Effector memory CD4-positive, alpha-beta T cell (primary cell): Measurements from ENCODE around the gene FBLN2.

Experiments used
- DNase-seq, 3 donors: peaks; one replicate each; pipeline ENCODE4 v3.0.0-alpha.2; 2020
- H3K27ac ChIP-seq: 2 replicates; pipeline ENCODE4 v1.7.0; 2013; ENCODE audit warnings: mild to moderate bottlenecking, low read length, moderate library complexity; ENCODE audit not compliant: insufficient read depth, poor library complexity, severe bottlenecking
- H3K27me3 ChIP-seq: replicated peaks from 2 replicates; pipeline ENCODE4 v1.7.0; 2013; ENCODE audit warnings: mild to moderate bottlenecking, low read length; ENCODE audit not compliant: insufficient read depth, control insufficient read depth, poor library complexity, severe bottlenecking
- H3K36me3 ChIP-seq: 2 replicates; pipeline ENCODE4 v1.7.0; 2013; ENCODE audit warnings: mild to moderate bottlenecking, low read length, moderate library complexity; ENCODE audit not compliant: control insufficient read depth, insufficient read depth
- H3K4me1 ChIP-seq: 2 replicates; pipeline ENCODE4 v1.7.0; 2013; ENCODE audit warnings: low read length, mild to moderate bottlenecking; ENCODE audit not compliant: control insufficient read depth, insufficient read depth, poor library complexity, severe bottlenecking
- H3K4me3 ChIP-seq: 2 replicates; pipeline ENCODE4 v1.7.0; 2013; ENCODE audit warnings: low read length, low read depth, mild to moderate bottlenecking; ENCODE audit not compliant: insufficient read depth, poor library complexity, severe bottlenecking
- H3K9me3 ChIP-seq: 2 replicates; pipeline ENCODE4 v1.7.0; 2013; ENCODE audit warnings: mild to moderate bottlenecking, low read length, moderate library complexity; ENCODE audit not compliant: control insufficient read depth

The FBLN2 gene

DNA sequence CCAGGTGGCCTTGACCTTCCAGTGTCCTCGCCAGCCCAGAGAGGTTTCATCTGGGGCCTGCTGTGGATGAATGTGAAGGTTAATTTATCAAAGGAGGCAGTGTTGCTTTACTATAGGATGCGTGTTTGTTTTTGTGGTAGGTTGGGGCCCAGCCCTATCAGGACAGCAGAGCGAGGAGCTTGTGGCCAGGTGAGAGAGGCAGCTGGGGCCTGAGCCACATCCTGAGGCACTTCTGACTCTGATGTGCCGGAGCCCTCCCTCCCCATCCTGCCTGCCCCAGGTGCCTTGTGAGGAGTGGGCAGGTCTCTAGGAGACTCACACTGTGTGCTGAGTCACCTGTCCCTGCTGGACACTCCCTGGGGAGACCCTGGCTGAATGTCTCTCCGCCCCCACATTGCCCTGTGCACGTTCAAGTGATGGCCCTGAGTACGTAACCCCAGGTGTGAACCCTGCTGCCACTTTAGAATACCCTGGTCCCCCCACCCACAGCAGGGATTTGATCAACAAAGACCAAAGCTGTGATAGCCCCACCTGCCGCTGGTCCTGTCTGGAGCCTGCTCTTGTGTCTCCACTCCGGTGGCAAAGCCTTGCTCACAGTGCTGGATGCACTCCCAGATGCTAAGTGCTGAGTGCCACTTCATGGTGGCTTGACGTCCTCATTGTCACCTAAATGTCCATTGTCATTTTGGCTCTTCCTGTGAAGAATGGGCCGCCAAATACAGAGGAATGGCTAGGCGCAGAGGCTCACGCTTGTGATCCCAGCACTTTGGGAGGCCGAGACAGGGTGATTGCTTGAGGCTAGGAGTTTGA is 16.0 kb downstream of the FBLN2 start:
- Histone ChIP-seq H3K27ac (no peak overlapping the region), H3K4me1 (no peaks in the 10 kb centered on the region), H3K4me3 (no peak overlapping the region), H3K36me3 (no peaks in the 10 kb centered on the region), H3K27me3 (no peaks in the 10 kb centered on the region), H3K9me3 (no peaks in the 10 kb centered on the region)
- DNase-seq, result no peak

DNA sequence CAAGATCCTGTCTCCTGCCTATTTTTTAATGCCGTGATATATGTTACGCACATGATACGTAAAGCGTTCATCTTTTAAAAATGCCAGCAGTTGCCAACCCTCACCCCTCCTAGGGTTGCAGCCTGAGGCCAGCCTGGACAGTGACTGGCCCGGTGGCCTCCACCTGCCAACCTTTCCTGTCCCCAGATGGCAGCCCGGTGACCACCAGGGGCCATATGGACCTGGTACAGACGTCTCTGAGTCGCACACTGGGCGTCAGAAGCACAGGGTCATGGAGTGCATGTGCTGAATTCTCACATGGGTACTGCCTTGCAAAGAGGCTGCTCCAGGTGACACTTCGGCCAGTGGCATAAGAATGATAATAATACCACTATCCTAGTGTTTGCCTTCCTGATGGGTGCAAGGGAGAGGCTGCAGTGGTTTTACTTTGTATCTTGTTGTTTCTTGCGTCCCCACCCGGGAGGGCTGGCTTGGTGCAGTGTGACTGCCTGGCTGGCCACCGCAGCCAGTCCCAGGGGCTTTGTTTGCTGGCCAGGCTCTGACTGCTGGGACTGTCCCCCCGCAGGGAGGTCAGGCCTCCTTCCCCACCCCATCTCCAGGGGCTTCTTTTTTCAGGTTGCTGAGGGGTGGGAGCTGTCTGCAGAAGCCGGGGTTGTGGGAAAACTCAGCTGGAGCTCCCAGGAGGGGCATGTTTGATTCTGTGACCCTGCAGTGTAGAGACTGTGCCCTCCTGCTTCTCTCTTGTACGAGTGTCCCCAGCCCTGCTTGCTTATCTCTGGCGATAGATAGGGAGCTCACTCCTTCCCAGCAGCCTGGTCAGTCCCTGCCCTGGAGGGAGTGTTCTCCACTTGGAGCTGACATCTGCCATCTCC is 16.9 kb downstream of the FBLN2 start:
- no peak overlapping the region for H3K4me3 ChIP-seq
- H3K4me1 ChIP-seq, result no peaks in the 10 kb centered on the region

GRCh38 chr3:13566453-13566748 is 17.5 kb downstream of the FBLN2 start:
- Histone ChIP-seq H3K4me1 (no peaks in the 10 kb centered on the region), H3K36me3 (no peaks in the 10 kb centered on the region), H3K27ac (no peak overlapping the region), H3K27me3 (no peaks in the 10 kb centered on the region), H3K4me3 (no peak overlapping the region), H3K9me3 (no peaks in the 10 kb centered on the region)
- DNase-seq, result no peak

More for the DNA sequence above, 16.9 kb downstream of the FBLN2 start:
- no peaks in the 10 kb centered on the region for H3K27me3 ChIP-seq
- H3K9me3 ChIP-seq, result no peaks in the 10 kb centered on the region
- H3K27ac ChIP-seq, result no peak overlapping the region
- DNase-seq, result no peak
- no peaks in the 10 kb centered on the region for H3K36me3 ChIP-seq

DNA sequence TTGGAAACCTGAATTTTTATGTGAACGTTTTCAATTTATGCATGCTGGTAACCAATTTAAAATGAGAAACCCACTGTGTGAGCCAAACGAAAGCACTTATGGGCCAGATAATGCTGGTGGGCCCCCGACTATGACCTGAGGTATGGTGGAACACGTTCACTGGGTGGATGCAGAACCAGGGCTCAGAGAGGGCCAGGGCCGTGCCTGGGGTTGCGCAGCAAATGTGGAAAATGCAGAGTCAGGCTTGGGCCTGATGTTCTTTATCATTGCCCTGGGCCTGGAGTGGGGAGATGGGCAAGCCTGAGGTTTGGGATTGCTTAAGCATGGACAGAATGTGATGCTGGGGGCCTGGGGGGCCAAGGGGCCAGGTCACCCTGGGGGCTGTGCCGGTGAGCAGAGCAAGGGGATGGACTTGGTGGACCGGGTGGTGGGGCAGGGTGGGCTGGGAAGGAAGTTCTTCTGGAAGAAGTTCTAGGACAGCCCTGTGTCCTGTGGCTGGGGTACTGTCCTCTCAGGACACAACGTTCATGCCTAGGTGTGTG is 17.9 kb downstream of the FBLN2 start:
- Histone ChIP-seq H3K9me3 (no peaks in the 10 kb centered on the region), H3K27me3 (no peaks in the 10 kb centered on the region), H3K36me3 (no peaks in the 10 kb centered on the region), H3K27ac (no peak overlapping the region), H3K4me3 (no peak overlapping the region), H3K4me1 (no peaks in the 10 kb centered on the region)
- no peak for DNase-seq

GRCh38 chr3:13567684-13568514 is 19.0 kb downstream of the FBLN2 start:
- no peaks in the 10 kb centered on the region for H3K27me3 ChIP-seq
- no peak overlapping the region for H3K4me3 ChIP-seq
- DNase-seq, result no peak

GRCh38 chr3:13568515-13569028 is 19.6 kb downstream of the FBLN2 start:
- Histone ChIP-seq H3K4me3 (no peak overlapping the region), H3K27me3 (no peaks in the 10 kb centered on the region), H3K9me3 (no peaks in the 10 kb centered on the region), H3K36me3 (no peaks in the 10 kb centered on the region), H3K27ac (no peak overlapping the region), H3K4me1 (no peaks in the 10 kb centered on the region)
- no peak for DNase-seq

More at GRCh38 chr3:13567684-13568514, 19.0 kb downstream of the FBLN2 start:
- H3K27ac ChIP-seq, result no peak overlapping the region
- no peaks in the 10 kb centered on the region for H3K9me3 ChIP-seq
- H3K4me1 ChIP-seq, result no peaks in the 10 kb centered on the region
- no peaks in the 10 kb centered on the region for H3K36me3 ChIP-seq

DNA sequence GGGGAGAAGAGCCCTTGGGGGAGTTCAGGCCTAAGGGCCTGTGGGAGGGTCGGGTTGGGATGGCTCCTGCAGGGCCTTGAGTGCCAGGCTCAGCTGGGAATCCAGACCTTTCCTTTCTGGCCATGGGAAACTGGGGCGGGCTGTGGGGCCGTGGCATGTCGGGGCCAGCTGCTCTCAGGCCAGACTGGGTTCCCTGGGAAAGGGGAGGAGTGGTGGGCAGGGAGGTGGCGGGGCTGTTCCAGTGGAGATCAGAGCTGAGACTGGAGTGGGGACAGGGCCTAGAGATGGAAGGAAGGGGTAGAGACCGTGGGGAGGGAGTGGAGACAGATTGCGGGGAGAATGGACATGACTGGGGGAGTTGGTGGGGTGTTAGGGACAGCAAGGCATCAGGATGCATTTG is 20.3 kb downstream of the FBLN2 start:
- H3K9me3 ChIP-seq, result no peaks in the 10 kb centered on the region
- DNase-seq, result no peak
- H3K27me3 ChIP-seq, result no peaks in the 10 kb centered on the region
- H3K4me1 ChIP-seq, result no peaks in the 10 kb centered on the region
- H3K27ac ChIP-seq, result no peak overlapping the region
- H3K4me3 ChIP-seq, result no peak overlapping the region
- no peaks in the 10 kb centered on the region for H3K36me3 ChIP-seq

- no peaks in the 10 kb centered on the region for H3K27me3 ChIP-seq
- H3K4me1 ChIP-seq, result no peaks in the 10 kb centered on the region
- no peak overlapping the region for H3K4me3 ChIP-seq
- no peaks in the 10 kb centered on the region for H3K9me3 ChIP-seq
- DNase-seq, result no peak
- H3K27ac ChIP-seq, result no peak overlapping the region
- no peaks in the 10 kb centered on the region for H3K36me3 ChIP-seq
Measured at GRCh38 chr3:13569641-13570390, 20.9 kb downstream of the FBLN2 start.
